ENCODE results near the gene CHCHD6.

Gene CHCHD6

GRCh38 chr3:126946405-126946804 is 242.4 kb downstream of the CHCHD6 start:
- DNase-seq: no peak

GRCh38 chr3:126947429-126947828 is 243.4 kb downstream of the CHCHD6 start:
- no peak for DNase-seq

GRCh38 chr3:126948980-126949535 is 245.0 kb downstream of the CHCHD6 start:
- DNase-seq: no peak

GRCh38 chr3:126951561-126951960 is 247.5 kb downstream of the CHCHD6 start:
- no peak for DNase-seq

GRCh38 chr3:126952261-126952982 is 248.4 kb downstream of the CHCHD6 start:
- DNase-seq: no peak

- no peak for DNase-seq
Measured at GRCh38 chr3:126952983-126953660, 249.1 kb downstream of the CHCHD6 start.

GRCh38 chr3:126954141-126954842 is 250.3 kb downstream of the CHCHD6 start:
- DNase-seq: no peak

- peak; percentile 64 for DNase-seq
Measured at GRCh38 chr3:126955004-126955790, 251.2 kb downstream of the CHCHD6 start.

GRCh38 chr3:126956361-126956760 is 252.3 kb downstream of the CHCHD6 start:
- DNase-seq: no peak

GRCh38 chr3:126956866-126957650 is 253.0 kb downstream of the CHCHD6 start:
- DNase-seq: no peak

- no peak for DNase-seq
Measured at GRCh38 chr3:126957776-126958637, 254.0 kb downstream of the CHCHD6 start.

- DNase-seq: no peak
Measured at GRCh38 chr3:126958638-126959085, 254.6 kb downstream of the CHCHD6 start.

GRCh38 chr3:126959136-126959920 is 255.3 kb downstream of the CHCHD6 start:
- DNase-seq: no peak

- no peak for DNase-seq
Measured at GRCh38 chr3:126959921-126960603, 256.0 kb downstream of the CHCHD6 start.

- DNase-seq: no peak
Measured at GRCh38 chr3:126960604-126960995, 256.6 kb downstream of the CHCHD6 start.

- DNase-seq: no peak
Measured at GRCh38 chr3:126961191-126961790, 257.3 kb downstream of the CHCHD6 start.

GRCh38 chr3:126961791-126962461 is 257.9 kb downstream of the CHCHD6 start:
- no peak for DNase-seq

GRCh38 chr3:126962756-126963155 is 258.7 kb downstream of the CHCHD6 start:
- no peak for DNase-seq
